Stimulated activated CD4-positive, alpha-beta T cell treated with anti-CD3 and anti-CD28 coated beads, Interleukin-2, amount 100 ng/mL, for 24 hours (primary cell): ENCODE data around the gene PYGO2.
"Not testable (repeated sequence)": the region's sequence is repeated elsewhere in the genome, so short reads cannot be mapped to it uniquely, and the experiment has no call there.

ENCODE experiments used
- DNase-seq, 2 donors: peaks; one replicate each; pipeline ENCODE4 v3.0.0-alpha.2; 2020

PYGO2 gene

DNA sequence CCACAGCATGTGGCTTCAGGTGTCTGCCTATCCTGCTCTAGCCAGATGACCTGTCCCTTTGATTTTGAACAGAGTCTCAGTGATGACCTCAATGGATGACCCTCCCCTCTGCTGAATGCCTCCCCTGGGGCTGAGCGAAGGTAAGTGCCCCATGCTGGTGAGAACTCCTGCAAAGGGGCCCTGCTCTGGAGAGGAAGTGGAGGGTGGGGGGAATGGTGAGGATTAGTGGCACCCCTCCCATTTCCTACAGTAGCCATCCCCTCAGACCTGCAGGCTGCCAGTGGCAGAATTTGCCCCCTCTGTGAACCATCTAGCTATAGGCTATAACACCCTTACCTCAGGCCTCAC is 21.4 kb downstream of the PYGO2 start:
- DNase-seq = no peak

- no peak for DNase-seq
Measured at GRCh38 chr1:154938604-154939399, 22.8 kb downstream of the PYGO2 start.

DNA sequence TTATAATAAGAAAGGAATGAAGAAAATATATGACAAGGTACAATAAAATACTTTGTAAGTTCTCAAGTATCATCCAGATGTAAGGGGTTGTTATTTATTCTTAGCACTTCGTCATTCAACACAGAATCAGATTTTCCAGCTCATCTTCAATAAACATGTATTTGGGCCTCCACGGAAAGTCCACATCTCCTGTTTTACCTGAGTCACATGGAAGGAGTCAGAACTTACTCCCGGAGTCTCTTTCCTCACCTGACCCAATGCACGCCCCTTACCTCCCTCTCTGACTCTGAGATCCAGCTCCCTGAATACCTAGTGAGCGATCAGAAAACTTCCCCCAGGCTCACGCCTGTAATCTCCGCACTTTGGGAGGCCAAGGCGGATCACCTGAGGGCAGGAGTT is 23.6 kb downstream of the PYGO2 start:
- DNase-seq = no peak

DNA sequence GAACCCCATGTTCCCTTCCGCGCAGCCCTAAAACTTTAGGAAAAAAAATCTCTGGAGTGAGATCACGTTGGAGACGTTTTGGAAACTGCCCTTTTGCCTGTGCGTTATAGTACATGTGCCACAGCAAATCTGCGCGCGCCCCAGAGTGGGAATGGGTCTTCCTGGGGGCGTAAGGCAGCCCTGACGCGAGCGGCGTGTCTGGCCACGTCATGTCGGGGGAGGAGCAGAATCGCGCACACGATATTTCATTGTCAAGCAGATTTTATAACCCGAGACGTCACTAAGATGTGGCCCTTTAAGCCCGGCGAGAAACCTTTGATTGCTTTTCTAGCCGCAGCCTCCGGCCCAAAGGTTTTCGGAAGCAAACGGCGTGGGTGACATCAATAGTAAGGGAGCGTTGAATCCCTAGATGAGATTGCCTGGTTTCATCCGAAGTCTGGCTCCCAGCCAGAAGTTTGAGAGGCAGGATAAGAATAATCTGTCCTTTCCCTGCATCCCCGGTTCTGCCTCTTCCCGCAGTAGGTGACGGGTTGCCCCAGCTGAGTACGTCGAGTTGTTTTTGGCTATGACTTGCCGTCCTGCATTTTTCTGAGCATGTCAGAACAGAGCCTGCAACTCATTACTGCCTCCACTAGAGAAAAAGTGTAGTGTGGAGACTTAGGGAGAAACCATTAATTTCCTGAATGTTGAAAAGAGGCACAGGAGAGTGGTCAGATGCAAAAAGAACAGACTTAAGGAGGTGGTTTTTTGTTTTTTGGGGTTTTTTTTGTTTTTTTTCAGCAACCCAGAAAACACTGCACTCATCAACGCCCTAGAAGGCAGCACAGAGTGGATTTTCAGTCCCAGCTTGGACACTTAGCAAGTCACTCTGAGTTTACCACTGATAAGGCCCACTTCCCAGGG is 24.2 kb downstream of the PYGO2 start:
- peak; percentile 89 to 91 for DNase-seq

DNA sequence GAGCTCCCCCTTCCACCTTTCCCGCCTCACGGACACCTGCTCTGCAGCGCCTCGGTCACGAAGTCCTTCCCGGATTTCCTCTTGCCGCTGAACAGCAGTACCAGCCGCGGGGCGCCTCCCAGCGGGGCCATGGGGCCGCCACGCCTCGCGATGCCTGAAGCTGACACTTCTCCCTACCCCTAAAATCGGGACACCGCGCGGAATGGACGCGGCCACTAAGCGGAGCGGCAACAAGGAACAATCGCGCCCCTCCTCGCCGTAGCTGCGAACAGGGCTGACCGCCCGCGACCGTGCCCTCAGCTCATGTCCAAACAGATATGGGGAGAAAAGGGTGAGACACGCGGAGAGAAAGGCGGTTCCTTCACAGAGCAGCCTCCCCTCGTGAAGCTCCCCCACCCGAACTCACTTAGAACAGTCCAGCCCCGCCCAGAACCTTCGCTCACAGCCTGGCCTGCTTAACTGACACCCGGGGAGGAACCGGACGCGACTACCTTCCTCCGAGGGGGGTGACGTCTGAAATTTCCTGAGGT is 25.0 kb downstream of the PYGO2 start, which contains the start of gene PMVK:
Gene PMVK (minus strand): TSS at position 165 of the 530 bp plus-strand sequence. CDS start 34 bp downstream, at position 131.
- peak; percentile 94 to 97 for DNase-seq

GRCh38 chr1:154935749-154936554 is 25.6 kb downstream of the PYGO2 start:
- DNase-seq = no peak

GRCh38 chr1:154934358-154934948 is 27.1 kb downstream of the PYGO2 start:
- no peak for DNase-seq

- DNase-seq = no peak
Measured at GRCh38 chr1:154931940-154932487, 29.6 kb downstream of the PYGO2 start.

DNA sequence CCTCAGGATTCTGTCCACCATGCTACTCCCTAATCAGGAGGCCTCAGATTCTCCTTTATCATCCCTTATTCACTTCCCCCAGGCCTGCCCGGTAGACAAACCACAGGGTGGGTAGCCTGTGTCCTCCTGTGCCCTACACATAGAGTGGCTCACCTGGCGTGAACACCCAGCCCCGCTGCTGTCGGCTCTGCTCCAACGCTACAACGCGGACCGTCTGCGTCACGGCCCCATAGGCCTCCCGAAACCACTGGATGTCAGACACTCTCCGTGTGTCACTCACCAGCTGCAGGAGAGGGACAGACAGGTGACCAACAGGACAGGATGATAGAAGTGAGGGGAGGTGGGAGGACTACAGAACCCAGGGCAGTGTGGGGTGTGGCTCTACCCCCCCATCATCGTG is 35.4 kb downstream of the PYGO2 start:
- no peak for DNase-seq

DNA sequence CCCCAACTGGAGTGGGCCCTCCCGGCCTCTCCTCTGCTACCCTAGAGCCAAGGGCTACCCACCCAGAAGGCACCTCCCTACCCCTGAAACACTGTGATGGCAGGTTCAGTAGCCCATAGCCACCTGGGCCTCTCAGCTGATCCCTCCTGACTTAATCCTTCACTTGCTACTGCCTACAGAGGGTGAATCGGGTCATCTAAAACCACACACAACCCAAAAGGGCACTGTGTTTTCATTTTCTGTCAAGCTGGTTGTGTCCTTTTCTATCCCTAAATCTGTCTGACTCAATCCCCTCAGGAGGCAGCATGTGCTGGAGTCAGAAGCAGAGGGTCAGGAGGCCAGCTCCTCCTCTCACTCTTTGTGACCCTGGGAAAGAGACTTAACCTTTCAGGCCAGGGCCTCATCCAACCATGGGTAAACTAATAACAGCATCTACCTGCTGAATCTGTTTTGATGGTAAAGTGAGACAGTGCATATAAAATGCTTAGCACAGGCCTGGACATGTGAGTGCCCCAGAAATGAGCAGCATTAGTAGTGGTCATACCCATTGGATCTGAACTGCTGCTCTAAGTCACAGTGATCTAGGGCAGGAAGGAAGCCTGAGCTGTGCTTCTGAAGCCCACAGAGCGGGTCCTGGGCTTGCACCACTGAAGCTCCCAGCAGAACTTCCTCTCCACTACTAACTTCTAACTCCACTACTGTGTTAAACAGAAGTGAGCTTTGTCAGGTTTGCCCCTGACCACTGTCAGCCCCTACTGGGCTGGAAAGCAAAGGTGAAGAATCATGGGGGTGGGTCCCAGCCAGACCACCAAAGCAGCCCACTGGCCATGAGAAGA is 36.0 kb downstream of the PYGO2 start:
- DNase-seq = no peak

GRCh38 chr1:154923695-154924094 is 37.9 kb downstream of the PYGO2 start:
- no peak for DNase-seq

- DNase-seq = no peak
Measured at GRCh38 chr1:154913273-154913672, 48.3 kb downstream of the PYGO2 start.

DNA sequence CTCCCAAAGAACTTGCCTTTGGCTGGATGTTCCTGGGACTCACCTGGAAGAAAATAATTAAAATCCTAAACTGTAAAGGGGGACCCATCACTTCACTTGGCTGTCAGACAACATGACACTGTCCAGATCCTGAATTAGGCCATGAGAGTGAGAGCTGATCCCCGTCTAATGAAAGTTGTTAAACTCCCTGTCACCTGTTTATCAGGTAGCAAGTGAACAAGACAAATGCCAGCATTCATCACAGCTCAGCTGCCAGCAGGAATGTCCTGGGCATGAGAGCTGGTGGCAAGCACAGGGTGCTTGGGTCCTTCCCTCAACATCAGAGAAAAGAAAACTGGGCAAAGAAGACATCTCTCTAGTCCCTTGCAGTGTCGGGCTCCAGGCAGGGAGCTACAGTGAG is 48.8 kb downstream of the PYGO2 start:
- no peak for DNase-seq

- DNase-seq = no peak
Measured at GRCh38 chr1:154911691-154912550, 49.7 kb downstream of the PYGO2 start.

DNA sequence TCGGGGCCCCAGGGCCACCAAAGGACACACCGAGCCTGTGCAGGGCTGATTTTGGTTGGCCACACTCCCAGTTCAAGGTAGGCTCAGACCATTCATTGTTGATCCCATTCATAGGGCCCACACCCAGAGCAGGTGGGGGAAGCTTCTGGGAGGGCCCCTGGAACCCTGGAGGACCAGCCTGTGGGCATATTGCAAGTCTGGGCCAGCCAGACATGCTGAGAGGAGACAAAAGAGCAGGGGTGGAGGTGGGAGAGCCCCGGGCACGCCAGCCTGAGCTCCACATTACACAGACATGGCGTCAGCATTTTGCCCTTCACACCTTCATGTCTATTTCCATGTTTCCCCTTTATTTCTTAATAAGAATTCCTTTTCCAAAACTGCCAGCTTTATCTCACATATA is 50.7 kb downstream of the PYGO2 start:
- DNase-seq = no peak

DNA sequence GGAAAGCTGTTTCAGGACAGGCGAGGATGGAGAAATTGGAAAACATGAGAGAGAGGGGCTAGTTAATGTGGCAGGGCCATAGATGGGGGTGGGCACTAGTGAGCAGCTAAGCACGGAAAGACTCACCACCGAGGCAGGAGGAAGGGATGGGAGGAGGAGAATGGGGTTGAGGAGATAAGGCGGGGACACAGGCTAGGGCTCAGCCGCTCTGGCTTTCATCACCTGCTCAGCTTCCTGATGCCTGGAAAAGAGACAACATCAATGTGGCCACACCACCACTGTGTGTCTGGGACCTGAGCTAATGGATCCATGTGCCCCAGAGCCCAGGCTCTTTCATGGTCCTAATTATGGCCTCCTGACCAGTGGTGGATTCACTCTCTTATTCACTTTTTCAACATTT is 52.6 kb downstream of the PYGO2 start:
- DNase-seq = no peak

DNA sequence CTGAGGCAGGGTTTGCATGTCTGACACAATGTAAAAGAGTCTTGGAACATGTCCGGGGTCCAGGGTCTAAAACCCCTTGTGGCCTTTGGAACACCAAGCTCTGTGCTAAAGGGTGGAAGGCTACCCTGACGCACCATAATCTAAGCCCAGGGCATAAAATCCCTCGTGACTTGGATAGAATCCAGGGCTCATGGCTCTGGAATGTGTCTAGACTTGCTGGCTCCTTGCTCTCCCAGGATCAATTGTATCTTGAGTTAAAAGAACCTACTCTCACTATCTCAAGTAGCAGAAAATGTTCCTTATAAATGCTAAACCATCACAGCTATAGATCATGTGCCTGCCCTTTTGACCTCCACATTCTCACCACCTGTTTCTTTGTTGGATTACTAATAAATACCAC is 53.5 kb downstream of the PYGO2 start:
- not testable (repeated sequence) for DNase-seq
